Trophoblast cell (in vitro differentiated cells and primary cell): ENCODE results near the gene SRPK3.

Experiments used
- DNase-seq, 2 donors: peaks; one replicate each; pipeline ENCODE4 v3.0.0-alpha.2; 2016
- H2AFZ ChIP-seq: 2 replicates; pipeline ENCODE4 v1.6.1; 2013; ENCODE audit warnings: low read length, moderate library complexity, mild to moderate bottlenecking; ENCODE audit not compliant: insufficient read depth, poor library complexity
- H2AK5ac ChIP-seq: 2 replicates; pipeline ENCODE4 v1.6.1; 2013; ENCODE audit warnings: mild to moderate bottlenecking, low read length
- H2BK120ac ChIP-seq: 2 replicates; pipeline ENCODE4 v1.6.1; 2013; ENCODE audit warnings: low read length, mild to moderate bottlenecking, moderate library complexity; ENCODE audit not compliant: insufficient read depth, poor library complexity
- H2BK12ac ChIP-seq: 2 replicates; pipeline ENCODE4 v1.6.1; 2013; ENCODE audit warnings: mild to moderate bottlenecking, low read length, moderate library complexity
- H2BK5ac ChIP-seq: 2 replicates; pipeline ENCODE4 v1.6.1; 2013; ENCODE audit warnings: low read length, low read depth, moderate library complexity, mild to moderate bottlenecking; ENCODE audit not compliant: poor library complexity
- H3K14ac ChIP-seq: 2 replicates; pipeline ENCODE4 v1.6.1; 2013; ENCODE audit warnings: mild to moderate bottlenecking, low read length
- H3K18ac ChIP-seq: 2 replicates; pipeline ENCODE4 v1.6.1; 2013; ENCODE audit warnings: mild to moderate bottlenecking, low read length
- H3K23ac ChIP-seq: 2 replicates; pipeline ENCODE4 v1.6.1; 2013; ENCODE audit warnings: low read length
- H3K27ac ChIP-seq: 2 replicates; pipeline ENCODE4 v1.5.1; 2013; ENCODE audit warnings: low read depth, mild to moderate bottlenecking, inconsistent platforms, low read length, moderate library complexity
- H3K27me3 ChIP-seq: 2 replicates; pipeline ENCODE4 v1.6.1; 2013; ENCODE audit warnings: inconsistent platforms, mild to moderate bottlenecking, low read length, moderate library complexity; ENCODE audit not compliant: insufficient read depth
- H3K36me3 ChIP-seq, 2 experiments: 1 replicate in 1 of 2; 2 replicates in 1 of 2; pipeline ENCODE4 v1.6.1; 2013; ENCODE audit warnings: low read length in 2 of 2, mild to moderate bottlenecking in 2 of 2, moderate library complexity in 1 of 2; ENCODE audit not compliant: insufficient read depth in 2 of 2, control insufficient read depth in 1 of 2
- H3K4ac ChIP-seq: 2 replicates; pipeline ENCODE4 v1.6.1; 2013; ENCODE audit warnings: low read depth, mild to moderate bottlenecking, low read length, moderate library complexity
- H3K4me1 ChIP-seq, 2 experiments: 1 replicate in 1 of 2; 2 replicates in 1 of 2; pipeline ENCODE4 v1.6.1; 2013; ENCODE audit warnings: low read length in 2 of 2, mild to moderate bottlenecking in 2 of 2, moderate library complexity in 1 of 2; ENCODE audit not compliant: insufficient read depth in 2 of 2, control insufficient read depth in 1 of 2
- H3K4me2 ChIP-seq: 2 replicates; pipeline ENCODE4 v1.6.1; 2013; ENCODE audit warnings: inconsistent platforms, mild to moderate bottlenecking, low read length, moderate library complexity
- H3K4me3 ChIP-seq: 2 replicates; pipeline ENCODE4 v1.5.1; 2013; ENCODE audit warnings: mild to moderate bottlenecking, low read depth, low read length, inconsistent platforms
- H3K79me1 ChIP-seq: one replicate; pipeline ENCODE4 v1.6.1; 2013; ENCODE audit warnings: low read length
- H3K79me2 ChIP-seq: 2 replicates; pipeline ENCODE4 v1.6.1; 2013; ENCODE audit warnings: low read length, mild to moderate bottlenecking; ENCODE audit not compliant: control insufficient read depth, insufficient read depth, poor library complexity
- H3K9ac ChIP-seq: 2 replicates; pipeline ENCODE4 v1.6.1; 2013; ENCODE audit warnings: mild to moderate bottlenecking, low read length
- H3K9me3 ChIP-seq: 2 replicates; pipeline ENCODE4 v1.6.1; 2013; ENCODE audit warnings: low read depth, mild to moderate bottlenecking, control low read depth, inconsistent platforms, low read length; ENCODE audit not compliant: insufficient read depth
- H4K12ac ChIP-seq: 2 replicates; pipeline ENCODE4 v1.6.1; 2013; ENCODE audit warnings: low read depth, mild to moderate bottlenecking, low read length, moderate library complexity
- H4K8ac ChIP-seq: 2 replicates; pipeline ENCODE4 v1.6.1; 2013; ENCODE audit warnings: low read depth, mild to moderate bottlenecking, low read length, moderate library complexity
- H4K91ac ChIP-seq: one replicate; pipeline ENCODE4 v1.6.1; 2013; ENCODE audit warnings: low read depth, mild to moderate bottlenecking, low read length, moderate library complexity
- WGBS: extraction: QIAGEN DNeasy Blood & Tissue Kit; methylation state at CpG from one replicate; pipeline ENCODE4 v1.1.7; 2013; ENCODE audit warnings: missing lambda C conversion rate; ENCODE audit not compliant: insufficient read length, insufficient coverage; ENCODE audit errors: extremely low coverage; 5-methylcytosine and 5-hydroxymethylcytosine counted together

SRPK3 gene

GRCh38 chrX:153804621-153805020 lies 23.8 kb downstream of the SRPK3 start:
- H3K4me3 ChIP-seq, result no peak overlapping the region
- no CpG with 5 or more reads among the region's 25 CpGs for WGBS
- H3K9me3 ChIP-seq, result no peaks in the 10 kb centered on the region
- H3K9ac ChIP-seq, result no peak overlapping the region
- H3K79me2 ChIP-seq, result no peaks in the 10 kb centered on the region
- no peaks in the 10 kb centered on the region for H3K27me3 ChIP-seq
- H2AK5ac ChIP-seq, result no peak overlapping the region
- H3K36me3 ChIP-seq, result no peaks in the 10 kb centered on the region
- no peaks in the 10 kb centered on the region for H3K4me1 ChIP-seq
- H4K91ac ChIP-seq, result no peak overlapping the region
- no peak overlapping the region for H3K14ac ChIP-seq
- no peaks in the 10 kb centered on the region for H3K79me1 ChIP-seq
- no peak overlapping the region for H4K8ac ChIP-seq
- no peak for DNase-seq
- H2AFZ ChIP-seq, result no peak overlapping the region
- H2BK120ac ChIP-seq, result no peak overlapping the region
- no peak overlapping the region for H3K27ac ChIP-seq
- no peak overlapping the region for H2BK5ac ChIP-seq
- H3K4me2 ChIP-seq, result no peak overlapping the region
- H3K18ac ChIP-seq, result no peak overlapping the region
- H4K12ac ChIP-seq, result no peak overlapping the region
- no peak overlapping the region for H3K23ac ChIP-seq
- H2BK12ac ChIP-seq, result no peak overlapping the region
- no peak overlapping the region for H3K4ac ChIP-seq

- Histone ChIP-seq H3K79me1 (no peaks in the 10 kb centered on the region), H2BK5ac (no peak overlapping the region), H2AFZ (no peak overlapping the region), H3K14ac (no peak overlapping the region), H3K27me3 (no peaks in the 10 kb centered on the region), H4K12ac (no peak overlapping the region), H2BK120ac (no peak overlapping the region), H3K4ac (no peak overlapping the region), H3K4me1 (no peaks in the 10 kb centered on the region), H3K9ac (no peak overlapping the region), H3K9me3 (no peaks in the 10 kb centered on the region), H3K4me3 (no peak overlapping the region), H3K18ac (no peak overlapping the region), H3K36me3 (no peaks in the 10 kb centered on the region), H2BK12ac (no peak overlapping the region), H4K91ac (no peak overlapping the region), H4K8ac (no peak overlapping the region), H3K79me2 (no peaks in the 10 kb centered on the region), H3K4me2 (no peak overlapping the region), H3K27ac (no peak overlapping the region), H3K23ac (no peak overlapping the region), H2AK5ac (no peak overlapping the region)
- no CpG with 5 or more reads among the region's 13 CpGs for WGBS
- no peak for DNase-seq
Observed at GRCh38 chrX:153805436-153805835, 24.6 kb downstream of the SRPK3 start.

DNA sequence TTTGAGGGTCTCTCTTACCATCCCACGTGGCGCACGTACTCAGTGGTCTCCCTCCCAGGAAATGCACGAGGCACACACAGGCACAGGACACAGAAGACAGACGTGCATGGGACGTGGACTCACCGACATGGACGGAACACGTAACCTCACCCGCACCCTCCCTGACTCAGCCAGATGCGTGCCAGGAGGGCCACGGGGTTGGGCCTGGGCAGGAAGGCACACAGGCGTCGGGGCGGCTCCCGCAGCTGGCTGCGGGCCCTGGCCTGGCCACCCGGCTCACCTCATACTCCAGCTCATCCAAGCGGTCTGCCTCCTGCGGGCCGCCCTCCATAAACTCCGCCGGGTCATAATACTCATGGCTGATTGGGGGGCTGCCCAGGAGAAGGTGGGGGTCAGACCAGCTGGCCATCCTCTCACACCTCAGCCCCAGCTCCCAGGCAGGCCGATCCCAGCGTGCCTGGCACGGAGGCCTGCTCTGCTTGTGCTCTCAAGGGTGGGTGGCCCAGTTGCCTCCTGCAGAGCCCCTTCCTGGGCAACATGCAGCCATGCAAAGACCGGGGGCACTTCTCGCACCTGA lies 26.2 kb downstream of the SRPK3 start:
- WGBS, result no CpG with 5 or more reads among the region's 28 CpGs
- Histone ChIP-seq H3K27me3 (no peaks in the 10 kb centered on the region), H3K4me3 (no peak overlapping the region), H3K9me3 (no peaks in the 10 kb centered on the region), H2AFZ (no peak overlapping the region), H3K4ac (no peak overlapping the region), H3K23ac (no peak overlapping the region), H3K4me2 (no peak overlapping the region), H4K91ac (no peak overlapping the region), H2BK12ac (no peak overlapping the region), H4K8ac (no peak overlapping the region), H2BK120ac (no peak overlapping the region), H2BK5ac (no peak overlapping the region), H3K4me1 (no peaks in the 10 kb centered on the region), H3K18ac (no peak overlapping the region), H3K79me1 (no peaks in the 10 kb centered on the region), H3K36me3 (no peaks in the 10 kb centered on the region), H2AK5ac (no peak overlapping the region), H3K27ac (no peak overlapping the region), H4K12ac (no peak overlapping the region), H3K79me2 (no peaks in the 10 kb centered on the region), H3K14ac (no peak overlapping the region), H3K9ac (no peak overlapping the region)
- DNase-seq, result no peak

DNA sequence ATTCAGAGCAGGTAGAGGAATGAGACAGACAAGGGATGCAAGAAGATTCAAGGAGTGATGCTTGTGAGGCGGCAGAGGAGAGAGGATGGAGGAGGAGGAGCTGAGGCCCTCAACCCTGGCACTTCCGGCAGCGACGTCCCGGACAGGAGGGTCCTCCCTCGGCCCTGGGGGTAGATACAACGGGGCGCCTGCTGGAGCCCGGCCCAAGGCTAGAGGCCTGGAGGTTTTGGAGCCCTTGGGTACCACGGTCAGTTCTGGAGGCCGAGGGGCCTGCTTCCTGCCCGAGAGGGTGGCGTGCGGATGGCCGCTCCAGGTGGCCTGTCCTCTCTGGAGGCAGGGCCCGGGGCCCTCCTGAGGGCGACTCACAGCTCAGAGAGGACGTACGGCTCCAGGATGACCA lies 27.1 kb downstream of the SRPK3 start:
- H3K9ac ChIP-seq, result no peak overlapping the region
- no peaks in the 10 kb centered on the region for H3K4me1 ChIP-seq
- no peak overlapping the region for H3K14ac ChIP-seq
- no peak overlapping the region for H3K27ac ChIP-seq
- H3K9me3 ChIP-seq, result no peaks in the 10 kb centered on the region
- H2BK5ac ChIP-seq, result no peak overlapping the region
- no peak overlapping the region for H4K12ac ChIP-seq
- no peak for DNase-seq
- no peaks in the 10 kb centered on the region for H3K36me3 ChIP-seq
- H3K79me2 ChIP-seq, result no peaks in the 10 kb centered on the region
- no peaks in the 10 kb centered on the region for H3K79me1 ChIP-seq
- no peak overlapping the region for H2BK120ac ChIP-seq
- no peak overlapping the region for H3K4me3 ChIP-seq
- WGBS, result no CpG with 5 or more reads among the region's 19 CpGs
- no peak overlapping the region for H2AK5ac ChIP-seq
- no peak overlapping the region for H2AFZ ChIP-seq
- no peak overlapping the region for H3K18ac ChIP-seq
- H4K91ac ChIP-seq, result no peak overlapping the region
- H3K4me2 ChIP-seq, result no peak overlapping the region
- H3K27me3 ChIP-seq, result no peaks in the 10 kb centered on the region
- no peak overlapping the region for H3K23ac ChIP-seq
- H2BK12ac ChIP-seq, result no peak overlapping the region
- H4K8ac ChIP-seq, result no peak overlapping the region
- H3K4ac ChIP-seq, result no peak overlapping the region
